GM10266 (cell line): ENCODE data around the gene APLN.

ENCODE experiments used
- DNase-seq: peaks from one replicate; pipeline ENCODE4 v3.0.0; 2012; ENCODE audit errors: extremely low spot score
- TF ChIP-seq, protein P1 (sequence below): IDR thresholded peaks from 2 replicates; pipeline ENCODE4 v1.5.1; 2012; ENCODE audit warnings: mild to moderate bottlenecking, low read depth; ENCODE audit not compliant: control insufficient read depth, insufficient read depth; ENCODE audit errors: missing control alignments

APLN gene, protein sequence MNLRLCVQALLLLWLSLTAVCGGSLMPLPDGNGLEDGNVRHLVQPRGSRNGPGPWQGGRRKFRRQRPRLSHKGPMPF

DNA sequence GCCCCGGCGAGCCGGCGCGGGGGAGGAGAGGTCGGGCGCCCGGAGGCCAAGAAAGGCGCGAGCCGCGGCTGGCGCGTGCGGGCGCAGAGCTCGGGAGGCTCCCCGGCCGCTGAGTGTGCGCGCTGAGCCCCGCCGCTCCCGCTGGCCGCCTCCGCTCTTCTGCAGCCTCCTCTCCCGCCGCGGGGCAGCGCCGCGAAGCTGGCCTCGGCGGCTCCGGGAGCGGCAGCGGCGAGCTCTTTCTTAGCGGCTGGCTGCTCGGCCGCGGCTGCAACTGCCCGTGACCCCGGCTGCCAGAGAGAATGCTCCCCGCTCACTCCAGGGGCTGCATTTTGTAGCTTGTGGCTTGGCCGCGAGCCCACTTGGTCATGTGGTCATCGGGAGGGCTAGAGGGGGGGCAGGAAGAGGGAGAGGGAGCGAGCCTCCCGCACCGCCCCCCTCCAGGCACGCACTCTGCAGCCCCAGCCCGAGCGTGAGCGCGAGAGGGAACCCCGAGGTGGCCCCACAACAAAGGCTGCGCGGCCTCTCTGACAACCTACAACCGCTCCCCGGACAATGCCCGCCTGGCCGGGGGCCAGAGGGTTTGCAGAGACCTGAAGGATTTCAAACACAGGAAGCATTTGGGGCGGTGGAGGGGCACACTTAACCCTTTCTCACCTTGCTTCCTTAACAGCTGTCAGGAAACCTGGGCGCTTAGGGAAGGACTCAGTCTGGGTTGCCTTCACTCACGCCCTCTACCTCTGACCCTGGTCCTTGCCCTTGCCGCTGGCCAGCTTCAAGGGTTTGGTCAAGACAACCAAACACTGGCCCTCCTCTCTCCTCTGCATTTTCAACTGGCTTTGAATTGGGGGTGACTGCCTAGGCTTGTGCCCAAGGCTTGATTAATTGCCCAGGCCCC is at the start of gene APLN:
APLN (minus strand) TSS at position 305 of the 895 bp plus-strand sequence. CDS start 326 bp downstream, outside the sequence.
- TF ChIP-seq, protein P1, sequence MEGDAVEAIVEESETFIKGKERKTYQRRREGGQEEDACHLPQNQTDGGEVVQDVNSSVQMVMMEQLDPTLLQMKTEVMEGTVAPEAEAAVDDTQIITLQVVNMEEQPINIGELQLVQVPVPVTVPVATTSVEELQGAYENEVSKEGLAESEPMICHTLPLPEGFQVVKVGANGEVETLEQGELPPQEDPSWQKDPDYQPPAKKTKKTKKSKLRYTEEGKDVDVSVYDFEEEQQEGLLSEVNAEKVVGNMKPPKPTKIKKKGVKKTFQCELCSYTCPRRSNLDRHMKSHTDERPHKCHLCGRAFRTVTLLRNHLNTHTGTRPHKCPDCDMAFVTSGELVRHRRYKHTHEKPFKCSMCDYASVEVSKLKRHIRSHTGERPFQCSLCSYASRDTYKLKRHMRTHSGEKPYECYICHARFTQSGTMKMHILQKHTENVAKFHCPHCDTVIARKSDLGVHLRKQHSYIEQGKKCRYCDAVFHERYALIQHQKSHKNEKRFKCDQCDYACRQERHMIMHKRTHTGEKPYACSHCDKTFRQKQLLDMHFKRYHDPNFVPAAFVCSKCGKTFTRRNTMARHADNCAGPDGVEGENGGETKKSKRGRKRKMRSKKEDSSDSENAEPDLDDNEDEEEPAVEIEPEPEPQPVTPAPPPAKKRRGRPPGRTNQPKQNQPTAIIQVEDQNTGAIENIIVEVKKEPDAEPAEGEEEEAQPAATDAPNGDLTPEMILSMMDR: no peak
- no peak for DNase-seq

DNA sequence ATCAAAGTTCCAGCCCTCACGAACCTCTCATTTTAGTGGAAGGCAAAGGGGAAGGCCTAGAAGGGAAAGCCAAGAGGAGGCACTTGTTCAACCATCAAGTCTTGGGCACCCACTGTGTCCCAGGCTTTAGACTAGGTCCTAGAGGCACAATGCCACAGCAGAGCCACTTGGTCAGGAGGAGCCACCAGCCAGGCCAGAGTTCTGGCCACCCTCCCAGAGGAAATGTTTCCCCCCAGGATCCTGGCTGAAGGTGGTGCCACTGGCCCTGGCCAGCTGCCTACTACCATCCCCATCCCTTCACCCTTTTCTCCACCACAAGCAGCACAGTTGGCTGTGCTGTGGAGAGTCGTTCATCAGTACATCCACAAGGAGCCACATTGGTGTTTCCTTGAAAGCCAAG is 49.7 kb upstream of the APLN start:
- TF ChIP-seq, protein P1: no peak
- DNase-seq: no peak

DNA sequence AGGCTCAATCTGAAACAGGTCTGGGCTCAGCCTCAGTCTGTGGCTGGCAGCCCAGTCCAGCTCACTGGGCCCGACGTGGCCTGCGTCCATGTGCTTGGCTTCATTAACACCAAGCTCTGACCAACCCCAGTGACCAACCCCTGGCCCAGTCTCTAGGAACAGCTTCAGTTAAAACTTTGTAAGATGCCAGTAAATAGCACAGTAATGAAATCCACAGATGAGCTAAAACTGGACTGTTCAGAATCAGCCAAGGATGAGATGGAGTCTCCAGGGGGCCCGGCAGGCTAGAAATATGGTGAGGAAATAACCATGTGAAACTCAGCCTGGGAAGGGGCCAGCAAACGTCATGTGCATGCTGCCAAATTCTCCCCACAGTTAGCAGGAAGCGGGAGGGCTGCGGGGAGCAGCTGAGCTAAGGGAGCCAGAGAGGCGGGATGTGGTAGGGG is 46.9 kb upstream of the APLN start:
- TF ChIP-seq, protein P1: no peak
- DNase-seq: no peak

DNA sequence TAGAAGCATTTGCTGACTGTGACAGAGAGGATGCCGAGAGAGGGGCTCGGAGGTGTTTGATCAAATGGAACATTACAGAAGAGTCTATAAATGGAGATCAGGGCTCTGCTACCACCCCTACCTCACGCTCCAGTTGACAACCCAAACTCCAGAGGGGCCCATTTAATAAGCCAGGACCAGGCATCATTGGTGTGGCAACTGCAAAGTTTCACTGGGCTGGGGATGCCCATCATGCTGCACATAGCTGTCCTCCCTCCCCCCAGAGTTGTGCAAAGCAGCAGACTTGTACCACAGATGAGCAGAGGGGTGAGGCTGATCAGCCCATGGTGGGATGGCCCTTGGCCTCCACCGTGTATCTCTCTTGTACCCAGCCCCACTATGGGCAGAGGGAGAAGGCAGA is 45.8 kb upstream of the APLN start:
- TF ChIP-seq, protein P1: no peak
- DNase-seq: no peak

DNA sequence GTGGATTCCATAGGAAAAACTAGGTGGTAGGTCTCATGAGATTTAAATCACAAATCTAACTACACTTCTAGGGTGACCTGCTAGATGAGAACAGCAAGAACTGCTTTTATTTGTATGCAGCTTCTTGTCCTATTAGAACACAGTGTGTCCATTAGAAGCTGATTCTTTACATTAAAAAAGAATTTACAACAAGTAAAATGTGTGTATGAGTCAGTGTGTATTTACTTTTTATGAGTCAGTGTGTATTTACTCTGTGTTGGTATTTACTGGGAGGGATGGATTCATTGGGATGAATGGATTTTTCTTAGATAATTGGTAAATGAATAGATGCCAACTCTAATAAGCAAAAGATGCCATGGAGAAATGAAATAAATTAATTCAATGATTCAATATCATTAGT is 43.4 kb upstream of the APLN start:
- TF ChIP-seq, protein P1: no peak
- DNase-seq: no peak

DNA sequence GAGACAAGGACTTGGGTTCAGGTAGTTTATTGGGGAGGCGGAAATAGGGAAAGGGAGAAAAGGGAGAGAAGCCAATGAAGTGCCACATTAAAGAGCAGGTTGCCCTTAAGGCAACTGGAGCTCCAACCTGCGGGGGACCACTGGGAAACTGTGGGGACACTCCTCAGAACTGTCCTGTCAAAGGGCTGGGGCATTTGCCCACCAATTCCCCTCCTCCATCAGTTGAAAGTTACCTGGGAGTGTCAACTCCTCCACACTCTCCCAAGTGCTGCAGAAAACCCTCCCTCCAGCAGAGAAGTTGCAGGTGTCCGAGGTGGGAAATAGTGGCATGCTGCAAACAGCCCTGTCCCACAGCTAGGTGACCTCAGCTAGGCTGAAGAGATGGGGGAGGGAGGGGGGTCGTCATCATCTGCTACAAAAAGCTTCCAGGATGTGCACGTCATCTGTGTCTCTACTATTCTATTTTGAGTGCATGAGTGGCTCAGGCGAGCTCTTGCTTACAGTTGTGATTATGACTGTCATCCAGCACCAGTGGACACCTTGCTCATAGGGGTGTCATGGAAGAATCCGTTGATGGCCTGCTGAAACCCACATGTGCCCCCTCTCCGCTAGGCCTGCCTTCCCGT is 42.6 kb upstream of the APLN start:
- no peak for DNase-seq
- TF ChIP-seq, protein P1: no peak

DNA sequence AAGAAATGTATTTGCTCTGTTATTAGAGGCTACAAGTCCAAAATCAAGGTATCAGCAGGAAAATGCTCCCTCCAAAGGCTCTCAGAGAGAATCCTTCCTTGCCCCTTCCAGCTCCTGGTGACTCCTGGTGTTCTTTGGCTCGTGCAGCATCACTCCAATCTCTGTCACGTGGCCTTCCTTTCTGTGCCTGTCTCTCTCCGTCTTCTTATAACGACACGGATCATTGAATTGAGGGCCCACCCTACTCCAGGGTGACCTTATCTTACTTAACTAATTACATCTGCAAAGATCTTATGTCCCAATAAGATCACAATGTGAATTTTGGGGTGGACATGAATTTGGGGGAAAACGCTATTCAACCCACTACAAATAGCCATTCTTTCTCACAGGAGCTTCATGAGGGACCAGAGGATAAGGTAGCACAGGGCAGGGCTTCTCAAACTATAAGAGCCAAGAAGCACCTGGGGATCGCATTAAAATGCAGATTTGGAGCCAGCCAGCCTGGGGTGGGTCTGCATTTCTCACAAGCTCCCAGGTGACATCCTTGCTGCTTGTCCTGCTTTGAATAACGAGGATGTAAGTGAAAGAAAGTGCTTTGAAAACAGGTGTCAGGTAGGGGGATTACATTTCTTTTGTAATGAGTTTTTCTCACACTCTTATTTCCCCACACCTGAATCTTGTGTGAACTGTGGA is 41.9 kb upstream of the APLN start:
- no peak for DNase-seq
- TF ChIP-seq, protein P1: no peak
